B cell (primary cell): ENCODE data around the gene NKD2. TPM values are rescaled to one million over a fixed set of nuclear protein-coding genes. Genes with fewer than 3 reads are reported as not detected.

Experiments used
- ATAC-seq: fragments of 200-7000 bp; cut with Tn5 transposase; one replicate; pipeline ENCODE4 v1.10.0; 2021; ENCODE audit warnings: low read depth, mild to moderate bottlenecking, moderate number of reproducible peaks, moderate library complexity
- CTCF ChIA-PET: fragments of 350-600 bp; sonication (Branson Sonifier 250); formaldehyde crosslinking; loops from one replicate; lab custom pipeline; 2021; ENCODE audit warnings: antibody characterized with exemption, inconsistent platforms; lab: Charles Lee
- POLR2A ChIA-PET: fragments of 350-600 bp; sonication (Branson Sonifier 250); formaldehyde crosslinking; loops from one replicate; lab custom pipeline; 2021; ENCODE audit warnings: antibody characterized with exemption; lab: Charles Lee
- DNase-seq: peaks from one replicate; pipeline ENCODE4 v3.0.0; 2013
- H2AFZ ChIP-seq: 2 replicates; pipeline ENCODE4 v1.6.1; 2012; ENCODE audit warnings: mild to moderate bottlenecking, low read depth, low read length; ENCODE audit not compliant: insufficient read depth, poor library complexity, severe bottlenecking
- H3K27ac ChIP-seq, 2 donors: 1 replicate in 1 of 2; 2 replicates in 1 of 2; pipeline ENCODE4 v1.5.1; 2012 to 2013; ENCODE audit warnings: low read length in 2 of 2, mild to moderate bottlenecking in 2 of 2, moderate library complexity in 1 of 2
- H3K27me3 ChIP-seq, 4 experiments: fragments of 200-600 bp in 1 of 4; sonication (generic) in 1 of 4; replicated peaks in 1 of 4; 1 replicate in 2 of 4; 2 replicates in 2 of 4; pipeline versions ENCODE4 v1.6.1 to v1.7.0; 2013 to 2016; ENCODE audit warnings: low read length in 3 of 4, mild to moderate bottlenecking in 2 of 4, mixed read lengths in 1 of 4, moderate library complexity in 1 of 4; ENCODE audit not compliant: insufficient read depth in 4 of 4, control insufficient read depth in 3 of 4; ENCODE audit errors: control extremely low read depth in 1 of 4
- H3K36me3 ChIP-seq, 2 experiments: replicated peaks in 1 of 2; 1 replicate in 1 of 2; 2 replicates in 1 of 2; pipeline versions ENCODE4 v1.6.1 to v1.7.1; 2013; ENCODE audit warnings: low read length in 1 of 2; ENCODE audit not compliant: insufficient read depth in 2 of 2, control insufficient read depth in 1 of 2; ENCODE audit errors: control extremely low read depth in 1 of 2, extremely low read depth in 1 of 2
- H3K4me1 ChIP-seq, 2 donors: fragments of 200-600 bp in 1 of 2; sonication (generic) in 1 of 2; 1 replicate in 1 of 2; 2 replicates in 1 of 2; pipeline versions ENCODE4 v1.5.1 to v1.6.1; 2013 to 2017; ENCODE audit warnings: low read length in 2 of 2; ENCODE audit not compliant: control insufficient read depth in 2 of 2, insufficient read depth in 2 of 2
- H3K4me2 ChIP-seq: replicated peaks from 2 replicates; pipeline ENCODE3; 2012; ENCODE audit warnings: mild to moderate bottlenecking, low read depth, low read length; ENCODE audit not compliant: poor library complexity, severe bottlenecking
- H3K4me3 ChIP-seq, 5 experiments: fragments of 200-600 bp in 1 of 5; sonication (generic) in 1 of 5; 1 replicate in 3 of 5; 2 replicates in 2 of 5; pipeline versions ENCODE4 v1.5.1 to v1.7.0; 2011 to 2016; ENCODE audit warnings: low read length in 4 of 5, mild to moderate bottlenecking in 4 of 5, low read depth in 2 of 5, control low read depth in 1 of 5, moderate library complexity in 1 of 5; ENCODE audit not compliant: insufficient read depth in 1 of 5; ENCODE audit errors: control extremely low read depth in 1 of 5, extremely low read depth in 1 of 5
- H3K79me2 ChIP-seq: fragments of 200-600 bp; sonication (generic); one replicate; pipeline ENCODE4 v1.6.0; 2016; ENCODE audit warnings: low read length; ENCODE audit not compliant: control insufficient read depth, insufficient read depth
- H3K9ac ChIP-seq: fragments of 200-600 bp; sonication (generic); 2 replicates; pipeline ENCODE4 v1.6.1; 2017; ENCODE audit warnings: mild to moderate bottlenecking, low read length, moderate library complexity
- H3K9me3 ChIP-seq, 3 donors: one replicate each; pipeline versions ENCODE4 v1.6.1 to v1.7.1; 2013; ENCODE audit warnings: low read length in 2 of 3; ENCODE audit not compliant: control insufficient read depth in 2 of 3, insufficient read depth in 1 of 3; ENCODE audit errors: control extremely low read depth in 1 of 3
- H4K20me1 ChIP-seq: 2 replicates; pipeline ENCODE4 v1.6.0; 2012; ENCODE audit warnings: mild to moderate bottlenecking, low read length; ENCODE audit not compliant: insufficient read depth, control insufficient read depth, poor library complexity, severe bottlenecking
- H3K27ac Mint-ChIP-seq: one replicate; pipeline ENCODE4 v1.8.0; 2021; ENCODE audit warnings: mixed read lengths
- H3K27me3 Mint-ChIP-seq: one replicate; pipeline ENCODE4 v1.8.0; 2021; ENCODE audit warnings: mixed read lengths
- H3K4me1 Mint-ChIP-seq: one replicate; pipeline ENCODE4 v1.8.0; 2021; ENCODE audit warnings: mixed read lengths
- H3K4me3 Mint-ChIP-seq: one replicate; pipeline ENCODE4 v1.8.0; 2021; ENCODE audit warnings: mixed read lengths
- H3K9me3 Mint-ChIP-seq: one replicate; pipeline ENCODE4 v1.8.0; 2022; ENCODE audit warnings: mixed read lengths; ENCODE audit not compliant: insufficient read depth
- CTCF ChIP-seq: fragments of 200-600 bp; IDR thresholded peaks from one replicate; pipeline ENCODE4 v1.8.0; 2022; ENCODE audit warnings: antibody characterized with exemption, mild to moderate bottlenecking
- EZH2 ChIP-seq: IDR thresholded peaks from 2 replicates; pipeline ENCODE4 v1.6.1; 2012; ENCODE audit warnings: borderline replicate concordance, low read depth, mild to moderate bottlenecking, moderate library complexity, low read length; ENCODE audit not compliant: insufficient read depth, poor library complexity, severe bottlenecking
- WGBS: methylation state at CpG from one replicate; pipeline ENCODE4 v1.1.5; 2013; ENCODE audit warnings: missing lambda C conversion rate; ENCODE audit not compliant: insufficient coverage; 5-methylcytosine and 5-hydroxymethylcytosine counted together
- intact Hi-C: fragments of 100-400 bp; cut with micrococcal nuclease; formaldehyde crosslinking; loops from one replicate; pipeline ENCODE4 v1.10.0; 2022
- polyA plus RNA-seq: library from polyadenylated mRNA; depleted of rRNA; stranded (reverse); fragments of >200 nt; gene quantifications from 2 replicates; pipeline ENCODE4 v1.2.3, GENCODE V29; 2012
- total RNA-seq, 2 donors: library from RNA; stranded (reverse); fragments of 120-200 nt in 1 of 2; gene quantifications; 1 replicate in 1 of 2; 2 replicates in 1 of 2; pipeline versions ENCODE4 v1.2.3 to v1.2.4, GENCODE V29; 2013 to 2022

Gene NKD2
- total and polyA plus RNA-seq, 2 donors (not counting 1 experiment from before 2014, with no cell fraction given) = 0.12 to 0.34 TPM

GRCh38 chr5:1086137-1086536 lies 77.5 kb downstream of the NKD2 start:
- WGBS = 95% methylated on average over 11 of the region's 11 CpGs
- no peak for ATAC-seq

DNA sequence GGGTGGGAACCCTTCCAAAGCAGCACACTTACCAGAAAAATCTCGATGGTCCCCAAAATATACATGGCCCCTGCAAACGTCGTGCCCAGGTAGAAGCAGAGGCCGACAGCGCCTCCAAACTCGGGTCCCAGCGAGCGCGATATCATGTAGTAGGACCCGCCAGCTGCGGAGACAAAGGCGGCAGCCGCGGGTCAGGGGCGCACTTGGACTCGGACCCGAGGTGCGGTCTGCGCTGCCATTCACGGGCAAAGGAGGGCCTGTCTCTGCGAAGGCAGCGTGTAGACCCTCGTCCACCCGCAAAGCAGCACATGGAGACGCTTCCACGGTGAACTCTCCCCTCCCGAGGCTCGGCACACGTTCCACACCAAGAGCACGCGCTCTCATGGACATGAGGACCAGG lies 78.3 kb downstream of the NKD2 start:
- Histone ChIP-seq H3K27me3 (no peaks in the 10 kb centered on the region), H4K20me1 (no peaks in the 10 kb centered on the region), H3K4me1 (no peaks in the 10 kb centered on the region), H3K79me2 (no peaks in the 10 kb centered on the region), H3K9ac (no peak overlapping the region), H3K27ac (no peak overlapping the region), H3K36me3 (peaks cover 0 to 2% of the 10 kb centered on the region in 2 experiments), H2AFZ (no peak overlapping the region), H3K4me3 (no peak overlapping the region), H3K9me3 (peaks cover 0 to 13% (median 0%) of the 10 kb centered on the region in 3 donors), H3K4me2 (no peak overlapping the region)
- H3K4me3 Mint-ChIP-seq = no peak overlapping the region
- H3K27me3 Mint-ChIP-seq = no peaks in the 10 kb centered on the region
- H3K9me3 Mint-ChIP-seq = no peaks in the 10 kb centered on the region
- ChIA-PET CTCF (no interaction called here), POLR2A (no interaction called here)
- ATAC-seq = no peak
- DNase-seq = no peak
- no peak for TF ChIP-seq EZH2
- no peak for TF ChIP-seq CTCF
- intact Hi-C loops = no loop called here
- H3K27ac Mint-ChIP-seq = no peak overlapping the region
- 96% methylated on average over 31 of the region's 31 CpGs for WGBS
- H3K4me1 Mint-ChIP-seq = no peaks in the 10 kb centered on the region

More at GRCh38 chr5:1086137-1086536, 77.5 kb downstream of the NKD2 start:
- Histone ChIP-seq H3K27me3 (no peaks in the 10 kb centered on the region), H3K79me2 (no peaks in the 10 kb centered on the region), H3K4me2 (no peak overlapping the region), H3K27ac (no peak overlapping the region), H3K9me3 (peaks cover 0 to 13% (median 0%) of the 10 kb centered on the region in 3 donors), H3K4me1 (no peaks in the 10 kb centered on the region), H2AFZ (no peak overlapping the region), H3K36me3 (peaks cover 0 to 2% of the 10 kb centered on the region in 2 experiments), H3K4me3 (no peak overlapping the region), H4K20me1 (no peaks in the 10 kb centered on the region), H3K9ac (no peak overlapping the region)
- CTCF ChIA-PET = no interaction called here
- no peaks in the 10 kb centered on the region for H3K9me3 Mint-ChIP-seq
- no peak overlapping the region for H3K27ac Mint-ChIP-seq
- POLR2A ChIA-PET = no interaction called here
- H3K4me1 Mint-ChIP-seq = no peaks in the 10 kb centered on the region
- intact Hi-C loops = no loop called here
- TF ChIP-seq EZH2 (no peak), CTCF (no peak)
- no peak overlapping the region for H3K4me3 Mint-ChIP-seq
- no peak for DNase-seq
- H3K27me3 Mint-ChIP-seq = no peaks in the 10 kb centered on the region
